Cardiac muscle cell (in vitro differentiated cells and primary cell): ENCODE results near the gene TRNP1. TPM values are rescaled to one million over a fixed set of nuclear protein-coding genes. Genes with fewer than 3 reads are reported as not detected.
"Not testable (repeated sequence)": the region's sequence is repeated elsewhere in the genome, so short reads cannot be mapped to it uniquely, and the experiment has no call there.

Experiments
- DNase-seq, 2 donors: peaks; one replicate each; pipeline versions ENCODE4 v3.0.0 to v3.0.0-alpha.2; 2010 to 2017; ENCODE audit warnings: low read depth in 1 of 2, low spot score in 1 of 2
- H3K27ac ChIP-seq: fragments of 200-600 bp; sonication (generic); 2 replicates; pipeline ENCODE4 v1.5.1; 2016
- H3K27me3 ChIP-seq: fragments of 200-600 bp; sonication (generic); 2 replicates; pipeline ENCODE4 v1.6.0; 2016; ENCODE audit warnings: control low read depth
- H3K36me3 ChIP-seq: fragments of 200-600 bp; sonication (generic); 2 replicates; pipeline ENCODE4 v1.5.1; 2016; ENCODE audit warnings: control low read depth
- H3K4me1 ChIP-seq: fragments of 200-600 bp; sonication (generic); 2 replicates; pipeline ENCODE4 v1.8.1; 2017; ENCODE audit warnings: low read depth, mild to moderate bottlenecking, mixed run types
- H3K4me3 ChIP-seq: fragments of 200-600 bp; sonication (generic); 2 replicates; pipeline ENCODE4 v1.5.1; 2016; ENCODE audit warnings: mild to moderate bottlenecking
- H3K9me3 ChIP-seq: fragments of 200-600 bp; sonication (generic); 2 replicates; pipeline ENCODE4 v1.5.1; 2017; ENCODE audit warnings: low read depth, mild to moderate bottlenecking, control low read depth
- CTCF ChIP-seq: IDR thresholded peaks from 2 replicates; pipeline ENCODE4 v1.5.1; 2012; ENCODE audit warnings: low read depth, mild to moderate bottlenecking, low read length
- polyA plus RNA-seq: library from polyadenylated mRNA; unstranded; fragments of >200 nt; fragmentation: Nextera tagmentation; extraction: Ambion mirVana; gene quantifications from 2 replicates; pipeline ENCODE4 v1.2.1, GENCODE V29; 2016
- total RNA-seq: library from RNA; depleted of rRNA; stranded (reverse); fragments of >200 nt; gene quantifications from 2 replicates; pipeline ENCODE4 v1.2.3, GENCODE V29; 2016

Gene TRNP1
- total and polyA plus RNA-seq, 2 experiments from 2014 or later = 42.9 to 63.7 TPM

GRCh38 chr1:26986658-26987057 lies 6.8 kb upstream of the TRNP1 start:
- no peak for DNase-seq
- Histone ChIP-seq H3K4me3 (no peak overlapping the region), H3K9me3 (no peaks in the 10 kb centered on the region), H3K27ac (no peak overlapping the region), H3K36me3 (no peaks in the 10 kb centered on the region), H3K4me1 (no peaks in the 10 kb centered on the region), H3K27me3 (peaks cover 34% of the 10 kb centered on the region)
- TF ChIP-seq CTCF = no peak

GRCh38 chr1:26989403-26990109 lies 3.9 kb upstream of the TRNP1 start:
- H3K27ac ChIP-seq, DNase-seq, H3K4me1 ChIP-seq, H3K4me3 ChIP-seq, H3K36me3 ChIP-seq, H3K9me3 ChIP-seq: not testable (repeated sequence)
- H3K27me3 ChIP-seq = peaks cover 34% of the 10 kb centered on the region

GRCh38 chr1:26991310-26992116 lies 2.0 kb upstream of the TRNP1 start:
- H3K27me3 ChIP-seq = peaks cover 32% of the 10 kb centered on the region
- no peaks in the 10 kb centered on the region for H3K36me3 ChIP-seq
- no peak overlapping the region for H3K4me3 ChIP-seq
- no peak for TF ChIP-seq CTCF
- no peak for DNase-seq
- H3K27ac ChIP-seq = no peak overlapping the region
- H3K4me1 ChIP-seq = peaks cover 8% of the 10 kb centered on the region
- no peaks in the 10 kb centered on the region for H3K9me3 ChIP-seq

- Histone ChIP-seq H3K4me1 (peaks cover 16% of the 10 kb centered on the region), H3K4me3 (peak overlapping the region; percentile 64), H3K27me3 (peaks cover 25% of the 10 kb centered on the region), H3K27ac (peak overlapping the region; percentile 35), H3K9me3 (no peaks in the 10 kb centered on the region), H3K36me3 (no peaks in the 10 kb centered on the region)
- TF ChIP-seq CTCF = no peak
- peak in 1 of 2 donors; percentile 62 for DNase-seq
These were observed 711 bp downstream of the TRNP1 start for GRCh38 chr1:26994020-26994786.

GRCh38 chr1:26994787-26995517 lies 1.5 kb downstream of the TRNP1 start:
- no peak for DNase-seq
- no peaks in the 10 kb centered on the region for H3K9me3 ChIP-seq
- H3K4me3 ChIP-seq = peak overlapping the region; percentile 64
- peaks cover 25% of the 10 kb centered on the region for H3K27me3 ChIP-seq
- H3K27ac ChIP-seq = no peak overlapping the region
- H3K4me1 ChIP-seq = peaks cover 22% of the 10 kb centered on the region
- no peak for TF ChIP-seq CTCF
- H3K36me3 ChIP-seq = no peaks in the 10 kb centered on the region
